Measurements from ENCODE around the gene TMEM248.

DNA sequence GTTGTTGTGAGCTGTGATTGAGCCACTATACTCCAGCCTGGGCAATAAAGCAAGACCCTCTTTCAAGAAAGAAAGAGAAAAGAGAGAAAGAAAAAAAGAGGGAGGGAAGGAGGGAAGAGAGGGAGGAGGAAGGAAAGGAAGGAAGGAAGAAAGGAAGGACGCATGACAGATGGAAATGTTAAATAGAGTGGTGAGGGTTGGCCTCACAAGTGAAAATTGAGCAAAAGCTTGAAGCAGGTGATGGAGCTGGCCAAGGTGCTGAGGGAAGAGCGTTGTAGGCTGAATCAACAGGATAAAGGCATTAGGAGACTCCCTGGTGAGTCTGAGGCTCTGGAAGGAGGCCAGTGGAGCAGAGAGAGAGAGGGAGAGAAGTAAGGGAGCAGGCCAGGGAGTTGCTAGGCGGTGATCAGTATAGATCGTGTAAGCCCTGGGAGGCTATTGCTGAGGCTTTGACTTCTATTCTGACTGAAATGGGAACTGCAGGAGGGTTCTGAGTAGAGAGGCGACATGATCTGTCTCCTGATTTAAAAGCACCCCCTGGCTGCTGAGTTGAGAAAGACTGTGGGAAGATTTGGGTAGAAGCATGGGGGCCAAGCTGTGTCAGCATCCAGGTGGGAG, 26.5 kb upstream of the TMEM248 start:
- TF ChIP-seq, protein P1, sequence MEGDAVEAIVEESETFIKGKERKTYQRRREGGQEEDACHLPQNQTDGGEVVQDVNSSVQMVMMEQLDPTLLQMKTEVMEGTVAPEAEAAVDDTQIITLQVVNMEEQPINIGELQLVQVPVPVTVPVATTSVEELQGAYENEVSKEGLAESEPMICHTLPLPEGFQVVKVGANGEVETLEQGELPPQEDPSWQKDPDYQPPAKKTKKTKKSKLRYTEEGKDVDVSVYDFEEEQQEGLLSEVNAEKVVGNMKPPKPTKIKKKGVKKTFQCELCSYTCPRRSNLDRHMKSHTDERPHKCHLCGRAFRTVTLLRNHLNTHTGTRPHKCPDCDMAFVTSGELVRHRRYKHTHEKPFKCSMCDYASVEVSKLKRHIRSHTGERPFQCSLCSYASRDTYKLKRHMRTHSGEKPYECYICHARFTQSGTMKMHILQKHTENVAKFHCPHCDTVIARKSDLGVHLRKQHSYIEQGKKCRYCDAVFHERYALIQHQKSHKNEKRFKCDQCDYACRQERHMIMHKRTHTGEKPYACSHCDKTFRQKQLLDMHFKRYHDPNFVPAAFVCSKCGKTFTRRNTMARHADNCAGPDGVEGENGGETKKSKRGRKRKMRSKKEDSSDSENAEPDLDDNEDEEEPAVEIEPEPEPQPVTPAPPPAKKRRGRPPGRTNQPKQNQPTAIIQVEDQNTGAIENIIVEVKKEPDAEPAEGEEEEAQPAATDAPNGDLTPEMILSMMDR (conservative IDR thresholded peaks at IDR 0.05) = no peak
- TF ChIP-seq ZFX (IDR thresholded peaks at IDR 0.05) = no peak
